GM12878 (cell line): ENCODE measurements around the gene CYP2A6.

Experiments
- HDAC2 ChIP-seq: fragments of 200-600 bp; sonication (generic); IDR thresholded peaks from 2 replicates; pipeline ENCODE4 v1.6.1; 2017
- NBN ChIP-seq: fragments of 450-650 bp; IDR thresholded peaks from 2 replicates; pipeline ENCODE4 v1.6.1; 2016
- NRF1 ChIP-seq: conservative IDR thresholded peaks from 2 replicates; pipeline ENCODE4 v1.6.1; 2011; ENCODE audit warnings: mild to moderate bottlenecking, low read depth, low read length, improper control_type of control experiment
- TF ChIP-seq, protein P1 (sequence below), 3 experiments: IDR thresholded peaks in 2 of 3; conservative IDR thresholded peaks in 1 of 3; 2 replicates each; pipeline ENCODE4 v1.5.1; 2011; ENCODE audit warnings: low read depth in 3 of 3, low read length in 3 of 3, mild to moderate bottlenecking in 3 of 3, control low read depth in 2 of 3, moderate library complexity in 2 of 3, inconsistent platforms in 1 of 3, mixed read lengths in 1 of 3; ENCODE audit not compliant: control insufficient read depth in 2 of 3, insufficient read depth in 1 of 3; ENCODE audit errors: extremely low read depth in 1 of 3
- TF ChIP-seq, protein P2 (sequence below): IDR thresholded peaks from 2 replicates; pipeline ENCODE4 v1.6.1; 2012; ENCODE audit warnings: low read depth, low read length, improper control_type of control experiment

DNA sequence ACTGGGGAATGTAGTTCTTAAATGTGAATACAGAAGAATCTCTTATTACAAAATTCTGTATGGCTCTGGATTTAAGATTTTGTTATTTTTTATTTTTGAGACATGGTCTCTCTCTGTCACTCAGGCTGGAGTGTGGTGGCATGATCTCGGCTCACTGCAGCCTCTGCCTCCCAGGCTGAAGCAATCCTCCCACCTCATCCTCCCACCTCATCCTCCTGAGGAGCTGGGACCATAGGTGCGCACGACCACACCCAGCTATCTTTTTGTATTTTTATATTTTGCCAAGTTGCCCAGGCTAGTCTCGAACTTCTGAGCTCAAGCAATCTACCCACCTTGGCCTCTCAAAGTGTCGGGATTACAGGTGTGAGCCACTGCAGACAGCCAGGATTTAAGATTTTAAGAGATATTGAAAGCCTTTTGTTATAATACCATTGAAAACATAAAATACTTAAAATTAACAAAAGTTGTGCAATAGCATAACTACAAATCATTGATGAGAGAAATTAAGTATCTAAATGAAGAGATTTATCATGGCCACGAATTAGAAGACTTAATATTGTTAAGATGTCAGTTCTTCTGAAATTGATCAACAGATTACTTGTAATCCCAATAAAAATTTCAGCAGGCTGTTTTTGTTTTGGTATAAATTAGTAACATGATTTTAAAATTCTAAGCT is 13.4 kb downstream of the CYP2A6 start:
- TF ChIP-seq, protein P1, sequence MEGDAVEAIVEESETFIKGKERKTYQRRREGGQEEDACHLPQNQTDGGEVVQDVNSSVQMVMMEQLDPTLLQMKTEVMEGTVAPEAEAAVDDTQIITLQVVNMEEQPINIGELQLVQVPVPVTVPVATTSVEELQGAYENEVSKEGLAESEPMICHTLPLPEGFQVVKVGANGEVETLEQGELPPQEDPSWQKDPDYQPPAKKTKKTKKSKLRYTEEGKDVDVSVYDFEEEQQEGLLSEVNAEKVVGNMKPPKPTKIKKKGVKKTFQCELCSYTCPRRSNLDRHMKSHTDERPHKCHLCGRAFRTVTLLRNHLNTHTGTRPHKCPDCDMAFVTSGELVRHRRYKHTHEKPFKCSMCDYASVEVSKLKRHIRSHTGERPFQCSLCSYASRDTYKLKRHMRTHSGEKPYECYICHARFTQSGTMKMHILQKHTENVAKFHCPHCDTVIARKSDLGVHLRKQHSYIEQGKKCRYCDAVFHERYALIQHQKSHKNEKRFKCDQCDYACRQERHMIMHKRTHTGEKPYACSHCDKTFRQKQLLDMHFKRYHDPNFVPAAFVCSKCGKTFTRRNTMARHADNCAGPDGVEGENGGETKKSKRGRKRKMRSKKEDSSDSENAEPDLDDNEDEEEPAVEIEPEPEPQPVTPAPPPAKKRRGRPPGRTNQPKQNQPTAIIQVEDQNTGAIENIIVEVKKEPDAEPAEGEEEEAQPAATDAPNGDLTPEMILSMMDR (IDR thresholded peaks at IDR 0.05 in 2 of 3, conservative IDR thresholded peaks at IDR 0.05 in 1 of 3; ENCODE audit: control insufficient read depth in 2 of 3, extremely low read depth in 1 of 3, insufficient read depth in 1 of 3, low read depth in 3 of 3, low read length in 3 of 3): no peak
- TF ChIP-seq NRF1: no peak
- TF ChIP-seq, protein P2, sequence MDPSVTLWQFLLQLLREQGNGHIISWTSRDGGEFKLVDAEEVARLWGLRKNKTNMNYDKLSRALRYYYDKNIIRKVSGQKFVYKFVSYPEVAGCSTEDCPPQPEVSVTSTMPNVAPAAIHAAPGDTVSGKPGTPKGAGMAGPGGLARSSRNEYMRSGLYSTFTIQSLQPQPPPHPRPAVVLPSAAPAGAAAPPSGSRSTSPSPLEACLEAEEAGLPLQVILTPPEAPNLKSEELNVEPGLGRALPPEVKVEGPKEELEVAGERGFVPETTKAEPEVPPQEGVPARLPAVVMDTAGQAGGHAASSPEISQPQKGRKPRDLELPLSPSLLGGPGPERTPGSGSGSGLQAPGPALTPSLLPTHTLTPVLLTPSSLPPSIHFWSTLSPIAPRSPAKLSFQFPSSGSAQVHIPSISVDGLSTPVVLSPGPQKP: no peak
- TF ChIP-seq HDAC2: no peak
- no peak for TF ChIP-seq NBN
